Inferior parietal cortex (tissue), 1 donor: ENCODE data around the gene SNN.

Experiments
- DNase-seq: peaks from one replicate; pipeline ENCODE4 v3.0.0-alpha.2; 2016; ENCODE audit errors: extremely low spot score

Gene SNN

DNA sequence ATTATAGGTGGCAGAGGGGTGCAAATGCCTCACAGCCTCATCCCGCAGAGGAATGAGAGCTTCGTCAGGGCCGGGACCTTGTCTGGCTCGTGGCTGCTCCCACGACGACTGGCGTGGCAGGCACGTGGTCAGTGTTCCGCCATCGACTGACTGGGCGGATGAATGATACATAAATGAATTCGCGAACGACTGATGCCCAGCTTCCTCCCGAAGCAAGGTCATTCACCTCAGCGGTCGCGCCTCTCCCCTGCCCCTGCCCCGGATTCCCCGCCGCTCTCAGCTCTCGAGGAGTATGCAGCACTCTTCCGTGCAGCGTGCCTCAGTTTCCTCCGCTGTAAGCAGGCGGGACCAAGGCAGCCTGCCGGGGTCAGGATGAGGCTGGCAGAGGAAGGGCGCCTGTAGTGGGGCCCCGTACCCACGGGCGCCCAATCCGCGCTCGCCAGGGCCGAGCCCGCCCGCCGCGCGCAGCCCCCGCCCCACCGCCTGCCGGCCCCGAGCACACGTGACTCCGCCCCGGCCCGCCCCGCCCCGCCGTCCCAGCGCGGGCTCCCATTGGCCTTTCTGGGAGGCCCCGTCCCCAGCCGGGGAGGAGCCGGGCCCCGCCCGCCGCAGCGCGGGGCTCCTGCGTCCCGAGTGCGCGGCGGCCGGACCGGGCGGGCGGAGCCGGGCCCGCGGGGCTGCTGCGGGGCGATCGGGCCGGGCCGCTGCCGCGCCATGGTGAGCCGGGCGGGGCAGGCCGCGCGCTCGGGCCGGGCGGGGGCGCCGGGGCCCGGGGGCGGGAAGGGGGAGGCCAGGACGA is at the start of gene SNN:
TSS of gene SNN (plus strand) at position 632 of the 799 bp plus-strand sequence. CDS start 7,605 bp downstream, outside the sequence.
- peak; percentile 81 for DNase-seq

DNA sequence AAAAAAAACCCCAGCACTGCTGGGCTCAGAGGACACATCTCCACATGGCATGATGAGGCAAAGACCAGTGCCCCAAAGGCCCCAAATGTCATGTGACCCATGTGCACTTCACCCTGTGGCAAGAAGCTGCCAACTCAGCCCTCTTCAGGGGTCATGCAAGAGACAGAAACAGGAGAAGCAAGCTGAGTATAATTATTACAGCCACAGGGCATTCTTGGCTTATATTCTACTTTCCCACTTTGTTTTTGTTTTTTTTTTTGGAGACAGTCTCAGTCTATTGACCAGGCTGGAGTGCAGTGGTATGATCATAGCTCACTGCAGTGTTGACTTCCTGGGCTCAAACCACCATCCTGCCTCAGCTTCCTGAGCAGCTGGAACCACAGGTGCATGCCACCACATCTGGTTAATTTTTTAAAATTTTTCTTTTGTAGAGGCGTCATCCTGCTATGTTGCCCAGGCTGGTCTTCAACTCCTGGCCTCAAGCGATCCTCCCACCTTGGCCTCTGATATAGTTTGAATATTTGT is 48.9 kb upstream of the SNN start:
- no peak for DNase-seq

DNA sequence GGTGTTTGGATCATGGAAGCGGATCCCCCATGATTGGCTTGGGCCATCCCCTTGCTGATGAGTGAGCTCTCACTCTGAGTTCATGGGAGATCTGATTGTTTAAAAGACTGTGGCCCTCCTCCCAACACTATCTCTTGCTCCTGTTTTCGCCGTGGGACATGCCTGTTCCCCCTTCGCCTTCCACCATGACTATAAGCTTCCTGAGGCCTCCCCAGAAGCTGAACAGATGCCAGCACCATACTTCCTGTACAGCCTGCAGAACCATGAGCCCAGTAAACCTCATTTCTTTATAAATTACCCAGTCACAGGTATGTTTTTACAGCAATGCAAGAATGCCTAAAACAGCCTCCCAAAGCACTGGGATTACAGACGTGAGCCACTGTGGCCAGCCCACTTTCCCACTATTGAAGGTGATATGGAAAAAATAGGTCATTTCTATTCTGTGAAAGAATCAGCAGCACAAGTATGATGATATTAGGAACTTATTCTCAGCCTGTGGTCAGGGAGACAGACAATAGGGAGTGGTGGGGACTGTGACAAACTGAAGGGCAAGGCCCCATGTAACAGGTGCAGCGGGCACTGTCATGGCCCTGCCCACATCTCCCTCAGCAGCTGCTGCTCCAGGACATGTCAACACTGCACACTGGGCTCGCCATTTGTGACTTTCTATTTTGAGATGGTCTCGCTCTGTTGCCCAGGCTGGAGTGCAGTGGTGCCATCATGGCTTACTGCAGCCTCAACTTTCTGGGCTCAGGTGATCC is 47.8 kb upstream of the SNN start:
- no peak for DNase-seq

GRCh38 chr16:11621539-11621919 is 46.7 kb upstream of the SNN start:
- no peak for DNase-seq

- DNase-seq, result no peak
Observed at GRCh38 chr16:11621920-11622651, 46.2 kb upstream of the SNN start.

GRCh38 chr16:11624205-11624604 is 44.0 kb upstream of the SNN start:
- DNase-seq, result no peak

GRCh38 chr16:11624636-11625607 is 43.3 kb upstream of the SNN start:
- no peak for DNase-seq

- no peak for DNase-seq
Observed at GRCh38 chr16:11625769-11626168, 42.5 kb upstream of the SNN start.

DNA sequence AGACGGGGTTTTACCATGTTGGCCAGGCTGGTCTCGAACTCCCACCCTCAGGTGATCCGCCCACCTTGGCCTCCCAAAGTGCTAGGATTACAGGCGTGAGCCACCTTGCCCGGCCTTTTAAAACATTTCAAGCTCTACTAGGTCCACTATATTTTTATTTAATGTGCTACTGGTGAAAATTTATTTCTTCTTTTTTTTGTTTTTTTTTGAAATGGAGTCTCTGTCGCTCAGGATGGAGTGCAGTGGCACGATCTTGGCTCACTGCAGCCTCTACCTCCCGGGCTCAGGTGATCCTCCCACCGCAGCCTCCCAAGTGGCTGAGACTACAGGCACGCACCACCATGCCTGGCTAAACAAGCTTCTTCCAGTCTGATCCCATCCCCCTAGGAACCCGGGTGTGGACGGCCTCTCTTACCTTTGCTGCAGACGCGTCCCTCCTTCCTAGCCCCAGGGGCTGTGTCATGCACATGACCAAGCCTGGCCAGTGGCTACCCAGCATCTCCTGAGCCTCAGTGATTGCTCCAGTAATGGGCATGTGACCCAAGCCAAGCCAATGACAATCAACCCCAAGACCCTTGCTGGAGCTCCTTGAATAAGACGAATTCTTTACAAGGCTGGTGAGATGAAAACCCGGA is 41.5 kb upstream of the SNN start:
- DNase-seq, result no peak

GRCh38 chr16:11627292-11627663 is 41.0 kb upstream of the SNN start:
- no peak for DNase-seq

- no peak for DNase-seq
Observed at GRCh38 chr16:11627822-11628457, 40.3 kb upstream of the SNN start.

DNA sequence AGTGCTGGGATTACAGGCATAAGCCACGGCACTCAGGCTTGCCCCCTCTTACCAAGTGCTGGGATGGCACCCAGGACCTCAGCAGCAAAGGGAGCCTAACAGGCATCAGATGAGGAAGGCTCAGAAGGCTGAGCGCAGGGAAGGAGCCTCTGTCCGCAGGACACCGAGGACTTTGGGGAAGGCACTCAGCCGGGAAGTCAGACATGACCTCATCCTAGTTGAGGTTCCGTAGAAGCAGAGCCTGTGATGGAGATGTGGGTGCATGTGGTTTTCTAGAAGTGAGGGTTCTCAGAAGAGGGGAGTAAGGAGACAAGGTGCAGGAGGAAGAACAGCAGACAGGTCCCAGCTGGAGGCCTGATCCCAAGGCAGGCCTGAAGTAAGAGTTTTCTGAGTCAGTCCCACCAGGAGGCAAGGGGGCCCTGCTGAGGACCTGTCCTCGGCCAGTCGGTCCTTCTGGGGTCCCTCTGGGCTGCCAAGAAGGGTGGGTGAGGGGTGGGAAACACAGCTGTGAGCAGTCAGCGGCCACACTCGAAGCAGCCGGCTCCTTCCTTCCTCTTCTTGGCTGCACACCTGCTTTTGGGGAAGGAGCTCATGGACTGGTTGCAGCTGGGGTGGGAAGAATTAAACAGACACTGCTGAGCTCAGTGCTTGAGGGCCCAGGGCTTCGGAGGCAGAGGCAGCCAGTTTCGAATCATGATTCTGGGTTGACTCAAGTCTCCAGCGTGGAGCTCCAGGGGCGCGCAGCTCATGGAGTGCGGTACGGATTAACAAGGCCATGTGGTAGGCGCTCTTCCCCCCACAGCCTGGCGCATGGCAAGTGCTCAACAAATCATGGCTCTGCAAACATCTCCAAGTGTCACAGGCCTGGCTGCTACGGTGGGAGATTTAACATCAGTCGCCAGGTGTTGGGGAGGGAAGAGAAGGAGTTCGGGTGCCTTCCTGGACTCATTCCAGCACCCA is 38.9 kb upstream of the SNN start:
- DNase-seq, result no peak

DNA sequence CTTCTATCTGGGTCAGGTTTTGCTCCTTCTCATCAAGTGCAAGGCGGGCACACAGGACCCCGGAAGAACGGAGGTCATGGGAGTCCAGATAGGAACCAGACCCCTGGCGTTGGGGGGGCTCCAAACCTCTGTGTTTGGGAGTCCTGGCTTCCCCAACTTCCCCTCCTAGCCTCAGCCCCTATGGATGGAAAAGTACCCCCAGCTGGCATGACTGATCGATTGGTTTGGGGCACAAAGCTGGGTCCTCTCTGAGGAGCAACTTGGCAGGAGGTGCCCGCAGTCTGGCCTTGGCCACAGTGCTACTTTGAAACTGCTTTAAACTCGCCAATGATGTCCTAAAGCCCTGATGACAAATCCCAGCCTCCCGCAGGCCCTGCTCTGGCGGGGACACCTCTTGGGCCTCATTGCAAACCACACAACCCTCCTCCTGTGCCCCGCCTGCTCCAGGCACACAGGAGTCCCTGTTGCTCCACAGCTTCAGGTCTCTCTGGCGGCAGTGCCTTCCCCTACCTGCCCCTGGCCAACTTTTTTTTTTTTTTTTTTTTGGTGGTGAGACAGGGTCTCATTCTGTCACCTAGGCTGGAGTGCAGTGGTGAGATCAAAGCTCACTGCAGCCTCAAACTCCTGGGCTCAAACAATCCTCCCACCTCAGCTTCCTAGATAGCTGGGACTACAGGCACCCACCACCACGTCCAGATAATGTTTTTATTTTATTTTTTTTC is 38.0 kb upstream of the SNN start:
- no peak for DNase-seq

DNA sequence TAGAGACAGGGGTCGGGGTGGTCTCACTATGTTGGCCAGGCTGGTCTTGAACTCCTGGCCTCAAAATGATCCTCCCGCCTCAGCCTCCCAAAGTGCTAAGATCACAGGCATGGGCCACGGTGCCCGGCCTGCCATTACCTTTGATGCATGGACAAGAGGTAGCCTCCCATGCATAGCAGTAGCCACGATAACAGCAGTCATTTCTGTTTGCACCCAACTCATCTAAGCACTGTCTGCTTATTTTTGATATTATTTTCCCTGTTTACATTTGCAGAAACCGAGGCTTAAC is 37.5 kb upstream of the SNN start:
- no peak for DNase-seq

DNA sequence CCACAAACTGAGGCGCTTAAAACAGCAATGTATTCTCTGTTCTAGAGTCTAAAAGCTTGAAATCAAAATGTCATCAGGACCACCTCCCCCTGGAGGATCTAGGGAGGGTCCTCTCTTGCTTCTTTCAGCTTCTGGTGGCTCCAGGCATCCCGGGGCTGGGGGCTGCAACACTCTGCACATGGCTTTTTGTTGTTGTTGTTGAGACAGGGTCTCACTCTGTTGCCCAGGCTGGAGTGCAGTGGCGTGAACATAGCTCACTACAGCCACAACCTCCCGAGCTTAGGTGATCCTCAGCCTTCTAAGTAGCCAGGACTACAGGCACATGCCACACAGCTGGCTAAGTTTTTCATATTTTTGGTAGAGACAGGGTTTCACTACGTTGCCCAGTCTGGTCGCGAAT is 37.0 kb upstream of the SNN start:
- DNase-seq, result no peak

DNA sequence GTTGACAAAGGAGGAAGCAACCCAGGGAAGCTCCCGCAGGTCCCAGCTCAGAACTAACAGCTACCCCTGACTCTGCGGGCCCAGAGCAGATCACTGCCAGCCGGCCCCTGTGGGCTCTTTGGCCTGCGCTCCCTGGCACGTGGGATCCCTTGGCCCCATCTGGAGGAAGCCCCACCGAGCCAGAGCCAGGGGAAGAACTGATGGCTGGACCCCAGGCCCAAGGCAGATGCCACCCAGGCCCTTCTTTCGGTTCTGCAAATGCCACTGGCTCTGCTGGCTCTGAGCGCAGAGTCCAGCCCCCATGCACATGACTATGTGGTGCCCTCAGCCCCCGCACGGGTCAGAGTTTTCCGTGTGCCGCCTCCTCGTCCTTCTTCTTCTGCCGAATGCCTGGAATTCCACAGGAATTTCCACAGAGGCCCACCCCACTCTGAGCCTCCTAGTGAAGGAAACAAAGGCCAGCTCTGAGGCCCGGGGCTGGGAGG is 35.8 kb upstream of the SNN start:
- no peak for DNase-seq

GRCh38 chr16:11633113-11633512 is 35.1 kb upstream of the SNN start:
- no peak for DNase-seq

DNA sequence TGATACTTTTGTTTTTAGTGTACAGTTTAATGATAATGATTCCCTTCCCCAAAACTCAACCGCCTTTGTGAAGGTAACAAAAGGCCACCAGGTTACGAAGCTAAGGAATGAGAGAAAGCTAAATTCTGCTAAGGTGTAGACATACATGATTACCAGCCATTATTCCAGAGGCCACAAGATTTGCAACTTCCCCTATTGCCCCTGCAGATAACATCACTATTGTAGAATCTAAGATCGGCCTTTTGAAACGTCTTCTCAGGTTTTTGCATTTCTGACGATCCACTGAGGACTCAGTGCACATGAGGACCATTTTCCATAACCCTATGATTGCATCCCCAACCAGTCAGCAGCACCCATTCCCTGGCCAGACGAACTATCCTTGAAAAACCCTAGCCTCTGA is 33.9 kb upstream of the SNN start:
- DNase-seq, result no peak
